Osteocyte (in vitro differentiated cells): Measurements from ENCODE around the gene DNAL4. TPM values are rescaled to one million over a fixed set of nuclear protein-coding genes. Genes with fewer than 3 reads are reported as not detected.
"Not testable (repeated sequence)": the region's sequence is repeated elsewhere in the genome, so short reads cannot be mapped to it uniquely, and the experiment has no call there.

ENCODE experiments used
- DNase-seq: peaks from one replicate; pipeline ENCODE4 v3.0.0; 2021; ENCODE audit warnings: mixed read lengths; ENCODE audit not compliant: unreplicated experiment; ENCODE audit errors: extremely low spot score
- H3K27ac Mint-ChIP-seq: one replicate; pipeline ENCODE4 v1.8.0; 2021; ENCODE audit warnings: mild to moderate bottlenecking, mixed read lengths; ENCODE audit not compliant: unreplicated experiment
- H3K27me3 Mint-ChIP-seq: one replicate; pipeline ENCODE4 v1.8.0; 2021; ENCODE audit warnings: mixed read lengths; ENCODE audit not compliant: unreplicated experiment
- H3K36me3 Mint-ChIP-seq: one replicate; pipeline ENCODE4 v1.8.0; 2021; ENCODE audit warnings: mixed read lengths; ENCODE audit not compliant: unreplicated experiment
- H3K4me1 Mint-ChIP-seq: one replicate; pipeline ENCODE4 v1.8.0; 2021; ENCODE audit warnings: mixed read lengths; ENCODE audit not compliant: unreplicated experiment
- H3K4me3 Mint-ChIP-seq: one replicate; pipeline ENCODE4 v1.8.0; 2021; ENCODE audit warnings: mild to moderate bottlenecking, moderate library complexity, mixed read lengths; ENCODE audit not compliant: unreplicated experiment
- H3K9me3 Mint-ChIP-seq: one replicate; pipeline ENCODE4 v1.8.0; 2021; ENCODE audit warnings: mixed read lengths; ENCODE audit not compliant: unreplicated experiment
- total RNA-seq: library from RNA; stranded (reverse); gene quantifications from 2 replicates; pipeline ENCODE4 v1.2.1, GENCODE V29; 2021
- TF ChIP-seq, protein P1 (sequence below): fragments of 200-600 bp; sonication (generic); IDR thresholded peaks from 2 replicates; pipeline ENCODE4 v1.5.0; 2021; ENCODE audit warnings: antibody characterized with exemption, mild to moderate bottlenecking, moderate library complexity

Gene DNAL4
- total RNA-seq, 1 donor from 2014 or later, result 17.0 TPM

DNA sequence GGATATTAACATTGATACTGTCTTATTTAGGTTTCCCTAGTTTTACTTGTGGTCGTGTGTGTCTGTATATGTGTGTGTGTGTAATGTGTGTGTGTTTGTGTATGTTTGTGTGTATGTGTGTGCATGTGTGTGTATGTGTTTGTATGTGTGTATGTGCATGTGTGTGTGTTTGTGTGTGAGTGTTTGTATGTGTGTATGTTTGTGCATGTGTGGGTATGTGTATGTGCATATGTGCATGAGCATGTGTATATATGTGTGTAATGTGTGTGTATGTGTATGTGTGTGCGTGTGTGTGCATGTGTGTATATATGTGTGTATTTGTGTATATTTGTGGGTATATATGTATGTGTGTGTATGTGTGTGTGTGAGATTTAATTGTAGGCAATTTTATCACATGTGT is 17.3 kb upstream of the DNAL4 start:
- Mint-ChIP-seq H3K27me3 (peaks cover 34% of the 10 kb centered on the region), H3K27ac (no peak overlapping the region)
- no peak for DNase-seq

DNA sequence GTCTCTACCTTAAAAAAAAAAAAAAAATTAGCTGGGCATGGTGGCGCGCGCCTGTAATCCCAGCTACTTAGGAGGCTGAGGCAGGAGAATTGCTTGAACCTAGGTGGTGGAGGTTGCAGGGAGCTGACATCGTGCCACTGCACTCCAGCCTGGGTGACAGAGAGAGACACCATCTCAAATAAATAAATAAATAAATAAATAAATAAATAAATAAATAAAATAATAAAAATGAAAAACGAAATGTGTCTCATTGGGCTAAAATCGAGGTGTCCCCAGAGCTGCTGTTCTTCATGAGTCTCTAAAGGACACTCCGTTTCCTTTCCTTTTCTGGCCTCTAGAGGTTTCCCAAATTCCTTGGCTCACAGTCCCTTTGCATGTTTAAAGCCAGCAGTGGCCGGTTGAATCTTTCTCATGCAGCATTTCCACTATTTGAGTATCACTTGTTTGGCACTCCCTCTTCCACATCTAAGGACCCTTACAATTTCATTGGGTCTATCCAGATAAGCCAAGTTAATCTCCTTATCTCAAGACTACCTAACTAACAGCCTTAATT is 11.2 kb upstream of the DNAL4 start:
- Mint-ChIP-seq H3K9me3 (peaks cover 11% of the 10 kb centered on the region), H3K4me1 (peaks cover 10% of the 10 kb centered on the region), H3K27me3 (peaks cover 42% of the 10 kb centered on the region)
- DNase-seq, H3K36me3 Mint-ChIP-seq, H3K4me3 Mint-ChIP-seq, H3K27ac Mint-ChIP-seq: not testable (repeated sequence)

More for the DNA sequence above, 17.3 kb upstream of the DNAL4 start:
- no peak overlapping the region for H3K4me3 Mint-ChIP-seq
- peaks cover 15% of the 10 kb centered on the region for H3K9me3 Mint-ChIP-seq
- H3K4me1 Mint-ChIP-seq, result no peaks in the 10 kb centered on the region
- peaks cover 2% of the 10 kb centered on the region for H3K36me3 Mint-ChIP-seq
- TF ChIP-seq, protein P1, sequence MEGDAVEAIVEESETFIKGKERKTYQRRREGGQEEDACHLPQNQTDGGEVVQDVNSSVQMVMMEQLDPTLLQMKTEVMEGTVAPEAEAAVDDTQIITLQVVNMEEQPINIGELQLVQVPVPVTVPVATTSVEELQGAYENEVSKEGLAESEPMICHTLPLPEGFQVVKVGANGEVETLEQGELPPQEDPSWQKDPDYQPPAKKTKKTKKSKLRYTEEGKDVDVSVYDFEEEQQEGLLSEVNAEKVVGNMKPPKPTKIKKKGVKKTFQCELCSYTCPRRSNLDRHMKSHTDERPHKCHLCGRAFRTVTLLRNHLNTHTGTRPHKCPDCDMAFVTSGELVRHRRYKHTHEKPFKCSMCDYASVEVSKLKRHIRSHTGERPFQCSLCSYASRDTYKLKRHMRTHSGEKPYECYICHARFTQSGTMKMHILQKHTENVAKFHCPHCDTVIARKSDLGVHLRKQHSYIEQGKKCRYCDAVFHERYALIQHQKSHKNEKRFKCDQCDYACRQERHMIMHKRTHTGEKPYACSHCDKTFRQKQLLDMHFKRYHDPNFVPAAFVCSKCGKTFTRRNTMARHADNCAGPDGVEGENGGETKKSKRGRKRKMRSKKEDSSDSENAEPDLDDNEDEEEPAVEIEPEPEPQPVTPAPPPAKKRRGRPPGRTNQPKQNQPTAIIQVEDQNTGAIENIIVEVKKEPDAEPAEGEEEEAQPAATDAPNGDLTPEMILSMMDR, result no peak

DNA sequence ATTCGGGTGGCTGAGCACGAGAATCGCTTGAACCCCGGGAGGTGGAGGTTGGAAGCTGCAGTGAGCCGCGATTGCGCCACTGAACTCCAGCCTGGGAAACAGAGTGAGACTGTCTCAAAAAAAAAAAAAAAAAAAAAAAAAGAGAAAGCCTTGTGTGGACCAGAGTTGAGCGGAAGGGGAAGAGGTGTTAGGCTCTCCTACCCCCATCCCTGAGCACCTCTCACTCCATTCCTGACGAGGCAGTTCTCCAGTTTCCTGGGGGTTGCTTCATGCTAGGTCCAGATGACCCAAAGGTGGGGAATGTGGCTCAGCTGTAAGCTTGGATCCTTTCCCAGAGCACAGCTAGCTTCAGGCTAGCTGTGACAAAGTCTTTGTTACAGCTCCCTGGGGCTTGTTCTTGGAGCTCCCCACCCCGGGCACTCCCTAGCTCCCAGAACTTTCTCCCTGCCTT is 8.8 kb upstream of the DNAL4 start:
- no peak for DNase-seq
- TF ChIP-seq, protein P1, result no peak
- Mint-ChIP-seq H3K9me3 (no peaks in the 10 kb centered on the region), H3K27ac (no peak overlapping the region), H3K4me1 (peaks cover 10% of the 10 kb centered on the region), H3K27me3 (peaks cover 41% of the 10 kb centered on the region), H3K36me3 (no peaks in the 10 kb centered on the region), H3K4me3 (no peak overlapping the region)

DNA sequence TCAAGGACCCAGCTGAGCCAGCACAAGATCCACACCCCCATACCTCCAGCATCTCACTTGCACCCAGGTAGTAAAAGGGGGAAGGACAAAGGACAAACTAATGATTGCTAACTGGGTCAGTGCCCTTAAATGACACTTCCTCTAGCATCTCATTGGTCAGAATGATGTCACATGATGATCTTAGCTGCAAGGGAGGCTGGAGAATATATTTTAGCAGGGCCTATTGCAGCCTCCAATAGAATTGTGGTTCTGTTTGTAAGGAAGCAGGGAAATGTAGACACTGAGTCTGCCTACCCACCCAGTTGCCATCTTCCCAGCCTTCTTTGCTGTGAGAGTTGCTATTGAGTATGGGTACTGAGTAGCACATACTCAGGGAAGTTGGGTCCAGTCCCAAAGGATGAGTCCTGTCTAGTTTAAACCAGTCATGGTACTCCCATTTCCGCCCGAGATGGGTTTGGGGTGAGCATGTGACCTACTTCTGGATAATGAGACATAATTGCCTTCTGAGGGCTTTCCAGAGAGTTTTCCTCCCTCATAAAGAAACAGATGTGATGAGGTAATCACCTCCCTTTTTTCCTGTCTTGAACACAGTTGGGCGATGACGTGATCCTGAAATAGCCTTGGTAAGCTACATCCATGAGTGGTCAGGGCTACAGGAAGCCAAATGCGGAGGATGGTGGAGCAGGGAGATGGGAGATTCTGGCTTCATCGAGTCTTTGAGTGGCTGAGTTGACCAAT is 5.5 kb upstream of the DNAL4 start:
- Mint-ChIP-seq H3K4me1 (peaks cover 10% of the 10 kb centered on the region), H3K9me3 (no peaks in the 10 kb centered on the region), H3K27ac (no peak overlapping the region), H3K36me3 (no peaks in the 10 kb centered on the region), H3K27me3 (peaks cover 53% of the 10 kb centered on the region), H3K4me3 (no peak overlapping the region)
- DNase-seq, result no peak
- TF ChIP-seq, protein P1, result no peak

DNA sequence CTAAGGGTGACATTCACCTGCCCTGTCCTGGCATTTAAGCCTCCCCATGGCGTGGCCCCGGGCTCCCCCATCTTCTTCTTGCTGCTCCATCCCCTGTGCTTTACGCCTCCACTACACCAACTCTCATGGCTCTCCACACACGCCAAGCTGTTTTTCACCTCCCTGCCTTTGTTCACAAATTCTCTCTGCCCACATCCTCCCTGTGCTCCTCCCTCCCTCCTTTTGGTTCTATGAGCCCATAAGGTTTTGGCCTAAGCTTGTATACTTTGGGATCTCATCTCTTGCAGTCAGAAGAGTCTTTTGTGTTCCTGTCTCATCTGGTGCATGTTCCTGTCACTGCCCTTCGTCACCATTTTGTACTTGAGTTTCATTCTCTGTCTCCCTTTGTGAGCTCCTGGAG is 4.6 kb upstream of the DNAL4 start:
- H3K4me3 Mint-ChIP-seq, result no peak overlapping the region
- H3K4me1 Mint-ChIP-seq, result peaks cover 13% of the 10 kb centered on the region
- H3K9me3 Mint-ChIP-seq, result no peaks in the 10 kb centered on the region
- TF ChIP-seq, protein P1, result no peak
- H3K27me3 Mint-ChIP-seq, result peaks cover 47% of the 10 kb centered on the region
- no peak for DNase-seq
- no peaks in the 10 kb centered on the region for H3K36me3 Mint-ChIP-seq
- H3K27ac Mint-ChIP-seq, result no peak overlapping the region
